NCI-H2107 (cell line): ENCODE results near the gene ZNF398.

Experiments used
- DNase-seq: peaks from one replicate; lab custom pipeline; 2025; lab: John Stamatoyannopoulos, UW

Gene ZNF398

GRCh38 chr7:149228831-149229471 is 81.7 kb downstream of the ZNF398 start:
- no peak for DNase-seq

GRCh38 chr7:149229526-149229925 is 82.3 kb downstream of the ZNF398 start:
- DNase-seq, result no peak

- no peak for DNase-seq
These were observed 85.1 kb downstream of the ZNF398 start for GRCh38 chr7:149232362-149232761.
